Transverse colon (tissue), 4 donors: ENCODE results near the gene ACR.

Source experiments
- CTCF ChIP-seq, 5 experiments: fragments of 200-600 bp in 3 of 5; fragments of 450-650 bp in 2 of 5; sonication (generic) in 3 of 5; IDR thresholded peaks; 1 replicate in 2 of 5; 2 replicates in 3 of 5; pipeline ENCODE4 v1.5.1; 2016 to 2017; ENCODE audit warnings: antibody characterized with exemption in 5 of 5, inconsistent platforms in 3 of 5, mild to moderate bottlenecking in 2 of 5, moderate library complexity in 1 of 5
- EP300 ChIP-seq: sonication (generic); formaldehyde crosslinking; IDR thresholded peaks from one replicate; pipeline ENCODE4 v1.6.1; 2017; ENCODE audit warnings: antibody characterized with exemption, low read depth
- POLR2A ChIP-seq: fragments of 450-650 bp; IDR thresholded peaks from one replicate; pipeline ENCODE4 v1.6.1; 2016; ENCODE audit warnings: antibody characterized with exemption, mild to moderate bottlenecking, moderate library complexity
- POLR2AphosphoS5 ChIP-seq, 3 donors: sonication (generic); formaldehyde crosslinking; IDR thresholded peaks; one replicate each; pipeline ENCODE4 v1.6.1; 2016; ENCODE audit warnings: antibody characterized with exemption in 3 of 3

- TF ChIP-seq CTCF (IDR thresholded peaks at IDR 0.05) (no peak), POLR2A (no peak), POLR2AphosphoS5 (IDR thresholded peaks at IDR 0.05) (no peak), EP300 (no peak)
Measured at GRCh38 chr22:50708996-50709395, 29.0 kb upstream of the ACR start.
